PC-9 (cell line): Measurements from ENCODE around the gene BAHD1.

Experiments
- CTCF ChIP-seq: fragments of 200-600 bp; sonication (generic); conservative IDR thresholded peaks from 2 replicates; pipeline ENCODE4 v1.6.1; 2017; ENCODE audit warnings: mixed run types, antibody characterized with exemption, mild to moderate bottlenecking, moderate library complexity
- EZH2 ChIP-seq: fragments of 200-600 bp; sonication (generic); IDR thresholded peaks from 2 replicates; pipeline ENCODE4 v1.8.0; 2017; ENCODE audit warnings: antibody characterized with exemption, low read depth

GRCh38 chr15:40464595-40465185 lies 23.9 kb downstream of the BAHD1 start:
- TF ChIP-seq CTCF (no peak), EZH2 (no peak)
